GM18909 (cell line): Measurements from ENCODE around the gene NT5C1A.

Experiments
- ATAC-seq: cut with Tn5 transposase; IDR thresholded peaks from one replicate; pipeline ENCODE4 v1.9.1; 2021; ENCODE audit warnings: mild to moderate bottlenecking; ENCODE audit not compliant: unreplicated experiment, poor library complexity

The NT5C1A gene

DNA sequence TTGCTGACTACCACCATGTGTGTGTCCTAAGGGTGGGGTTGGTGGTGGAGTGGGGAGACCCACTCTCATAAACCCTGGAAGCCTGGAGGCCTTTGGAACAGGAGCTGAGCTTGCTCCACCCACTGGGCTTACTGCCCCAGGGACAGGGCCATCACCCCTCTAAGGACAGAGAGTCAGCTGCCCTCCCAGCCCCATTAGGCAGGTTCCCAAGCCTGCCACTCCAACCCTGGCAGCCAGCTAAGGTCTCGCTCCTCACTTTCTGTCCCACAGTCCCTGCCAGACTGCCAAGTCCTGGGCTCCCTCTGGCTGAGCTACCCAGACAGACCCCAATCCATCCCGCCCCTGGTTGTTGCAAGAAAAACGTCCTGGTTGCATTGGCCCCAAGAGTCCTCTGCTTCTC, 3.8 kb downstream of the NT5C1A start:
- ATAC-seq: no peak

DNA sequence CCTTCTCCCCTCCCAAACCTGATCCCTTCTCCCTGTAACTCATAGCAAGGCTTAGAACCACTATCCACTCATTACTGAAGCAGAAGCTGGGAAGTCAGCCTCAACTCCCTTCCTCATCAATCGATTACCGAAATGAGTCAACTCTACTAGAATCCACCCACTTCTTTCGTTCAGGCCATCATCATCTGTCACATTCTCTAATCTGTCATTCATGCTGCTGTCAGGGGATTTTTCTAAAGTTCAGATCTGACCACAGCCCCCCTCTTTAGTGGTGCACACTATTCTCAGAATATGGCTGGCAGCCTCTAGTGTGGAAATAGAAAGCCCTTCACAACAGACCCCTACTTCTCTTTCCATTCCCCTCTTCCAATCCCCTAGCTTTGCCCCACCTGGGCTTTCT, 5.1 kb downstream of the NT5C1A start:
- ATAC-seq: peak; percentile 87

DNA sequence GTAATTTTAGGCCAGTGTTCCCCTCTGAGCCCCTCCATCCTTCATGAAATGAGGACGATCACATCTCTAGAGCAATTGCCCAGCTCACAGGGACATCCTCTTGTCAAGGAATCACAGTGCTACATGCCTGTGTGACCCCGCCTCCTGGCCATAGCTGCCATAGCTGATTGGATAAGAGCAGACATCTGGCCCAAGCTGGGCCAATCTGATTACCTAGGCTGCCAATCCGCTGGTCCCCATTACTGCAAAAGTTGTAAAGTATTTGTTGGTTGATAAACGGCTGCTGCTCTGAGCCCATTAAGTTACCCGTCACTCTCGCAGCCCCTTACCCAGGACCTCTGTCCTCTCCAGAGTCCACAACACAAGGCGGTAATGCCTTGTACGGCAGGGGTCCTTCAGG, 8.3 kb downstream of the NT5C1A start:
- ATAC-seq: no peak

DNA sequence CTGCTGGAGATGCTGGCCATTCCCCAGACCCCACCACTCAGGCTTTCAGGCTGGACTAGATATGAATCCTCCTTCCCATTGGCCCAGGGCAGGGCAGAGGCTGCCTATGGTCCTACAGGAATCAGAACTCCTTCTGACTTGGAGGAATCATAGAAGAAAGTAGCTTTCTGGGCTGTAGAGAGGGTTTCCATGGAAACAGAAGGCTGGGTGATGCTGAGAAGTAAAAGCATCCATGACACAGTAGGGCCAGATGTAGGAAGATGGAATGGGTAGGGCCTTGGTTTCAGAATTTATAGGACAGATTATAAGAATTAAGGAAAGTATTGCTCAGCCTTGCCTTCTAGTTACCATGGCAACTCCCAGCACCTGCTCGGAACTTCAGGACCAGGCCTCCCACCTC, 9.0 kb downstream of the NT5C1A start:
- ATAC-seq: no peak

DNA sequence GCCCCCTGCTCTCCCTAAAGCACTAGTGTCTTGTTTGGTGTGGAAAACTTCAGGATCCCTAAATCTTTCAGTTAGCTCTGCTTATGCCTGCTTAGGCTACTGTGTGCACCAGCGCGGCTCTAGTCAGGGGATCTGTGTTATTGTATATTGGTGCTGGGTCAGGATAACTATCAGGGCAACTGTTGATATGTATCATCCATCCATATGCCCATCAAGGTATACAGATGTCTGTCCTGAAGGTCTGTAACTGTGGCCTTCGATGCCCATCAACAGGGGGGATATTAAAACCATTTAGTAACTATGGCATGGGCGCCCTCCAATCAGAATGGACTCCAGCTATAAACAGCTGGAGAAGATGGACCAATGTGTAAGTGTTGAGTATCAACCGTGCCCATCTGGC, 12.4 kb downstream of the NT5C1A start:
- ATAC-seq: no peak

DNA sequence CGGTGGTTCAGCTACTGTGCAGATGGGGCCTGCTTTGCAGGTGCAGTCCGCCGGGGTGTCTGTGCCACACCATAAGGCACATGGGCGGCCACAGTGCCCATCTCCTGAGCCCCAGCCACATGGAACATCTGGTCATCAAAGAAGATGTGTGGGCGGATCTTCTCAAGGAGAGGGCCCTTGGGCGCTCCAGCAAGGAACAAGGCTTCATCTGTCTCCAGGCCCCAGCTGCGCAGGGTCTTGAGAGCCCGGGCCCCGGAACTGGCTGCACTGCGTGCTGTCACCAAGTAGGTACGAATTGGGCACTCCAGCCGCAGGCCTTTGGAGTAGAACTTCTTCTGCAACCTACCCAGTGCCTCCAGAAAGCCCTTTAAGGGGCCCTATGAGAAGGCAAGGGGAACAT, 12.8 kb downstream of the NT5C1A start:
- no peak for ATAC-seq

DNA sequence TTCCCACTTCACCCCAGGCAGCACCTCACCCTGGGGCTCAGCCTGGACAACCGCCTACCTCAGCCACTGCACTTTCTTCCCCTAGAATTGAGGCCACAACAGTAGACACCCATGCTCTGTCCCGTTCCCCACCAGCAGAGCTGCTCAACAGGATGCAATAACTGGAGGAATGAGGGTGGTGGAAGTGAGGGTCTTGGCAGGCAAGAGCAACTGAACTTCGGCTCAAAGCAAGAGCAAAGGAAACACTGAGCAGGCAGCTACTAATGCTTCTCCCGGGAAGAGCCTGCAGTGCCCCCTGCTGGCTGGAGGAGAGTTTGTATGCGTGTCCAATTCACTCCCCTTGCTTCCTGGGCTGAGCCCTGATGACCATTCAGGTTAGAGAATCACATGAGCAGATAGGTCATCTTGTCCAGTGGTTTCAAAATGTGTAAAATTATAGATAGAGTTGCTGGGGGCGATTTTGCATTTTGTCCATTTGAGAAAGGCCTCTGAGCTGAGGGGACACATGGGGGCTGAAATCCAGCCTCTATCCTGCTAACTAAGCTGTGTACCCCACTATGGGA, 13.9 kb downstream of the NT5C1A start:
- ATAC-seq: peak; percentile 53

DNA sequence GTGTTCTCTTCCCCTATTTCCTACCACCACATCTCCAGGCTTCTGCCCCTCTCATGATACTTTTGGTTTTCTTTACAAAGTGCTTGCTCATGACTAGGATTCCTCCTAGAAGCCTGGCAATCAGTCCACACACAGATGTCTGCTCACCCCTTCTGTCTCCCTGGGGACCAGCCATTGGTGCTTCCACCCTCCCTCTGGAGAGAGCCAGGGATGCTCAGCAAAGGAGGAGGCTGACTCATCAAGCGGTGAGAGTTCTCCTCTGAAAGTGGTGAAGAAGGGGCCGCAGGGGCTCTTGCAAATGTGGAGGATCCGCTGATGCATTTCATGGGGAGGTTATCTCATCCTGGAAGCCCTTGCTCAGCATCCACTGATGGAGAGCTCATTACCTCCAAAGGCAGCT, 14.5 kb downstream of the NT5C1A start:
- ATAC-seq: no peak

DNA sequence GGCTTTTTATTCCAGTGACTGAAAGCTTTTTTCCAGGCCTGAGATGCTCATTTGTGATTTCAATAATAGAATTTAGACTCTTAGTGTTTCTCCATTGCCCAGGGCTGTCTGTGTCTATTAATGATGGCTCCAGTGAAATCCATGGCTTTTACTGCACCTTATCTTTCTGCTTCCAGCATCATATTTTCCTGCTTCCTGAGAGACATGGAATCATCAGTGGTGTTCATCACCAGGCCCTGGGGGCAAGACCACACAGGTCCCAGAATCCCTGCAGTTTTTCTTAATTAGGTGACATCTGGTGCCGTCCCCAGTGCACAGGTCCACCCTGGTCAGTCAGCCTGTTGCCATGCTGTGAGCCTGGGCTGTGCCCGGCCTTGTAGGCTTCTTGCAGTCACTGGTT, 15.5 kb downstream of the NT5C1A start:
- no peak for ATAC-seq

DNA sequence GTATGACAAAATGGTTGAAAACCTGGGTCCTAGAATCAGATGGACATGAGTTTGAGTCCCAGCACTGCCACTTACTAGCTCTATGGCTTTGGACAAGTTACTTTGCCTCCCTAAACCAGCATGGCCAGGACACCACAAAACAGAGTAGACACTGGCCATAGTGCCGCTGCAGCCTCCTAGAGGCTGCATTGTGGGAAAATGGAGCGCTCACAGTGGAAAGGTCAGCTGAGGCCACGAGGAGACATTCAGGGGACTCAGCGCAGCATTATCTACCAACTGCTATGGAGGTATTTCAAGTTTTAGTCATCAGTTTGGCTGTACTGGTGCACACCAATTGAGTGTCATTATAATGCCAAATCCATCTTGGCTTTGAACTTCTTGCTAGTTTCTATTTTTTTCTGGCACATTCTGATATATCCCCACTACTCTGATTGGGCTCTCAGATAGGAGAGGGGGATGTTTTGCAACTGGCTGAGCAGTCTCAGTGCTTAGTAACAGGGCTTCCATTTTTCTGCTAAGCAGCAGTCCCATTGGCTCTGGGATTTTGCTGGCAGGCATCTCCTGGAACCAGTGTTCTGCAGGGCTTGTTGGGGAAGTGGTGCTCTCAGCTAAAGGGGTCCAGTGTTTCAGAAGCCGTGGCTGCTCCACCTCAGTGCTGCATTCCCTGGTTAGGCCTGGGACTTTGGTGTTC, 16.2 kb downstream of the NT5C1A start:
- no peak for ATAC-seq

DNA sequence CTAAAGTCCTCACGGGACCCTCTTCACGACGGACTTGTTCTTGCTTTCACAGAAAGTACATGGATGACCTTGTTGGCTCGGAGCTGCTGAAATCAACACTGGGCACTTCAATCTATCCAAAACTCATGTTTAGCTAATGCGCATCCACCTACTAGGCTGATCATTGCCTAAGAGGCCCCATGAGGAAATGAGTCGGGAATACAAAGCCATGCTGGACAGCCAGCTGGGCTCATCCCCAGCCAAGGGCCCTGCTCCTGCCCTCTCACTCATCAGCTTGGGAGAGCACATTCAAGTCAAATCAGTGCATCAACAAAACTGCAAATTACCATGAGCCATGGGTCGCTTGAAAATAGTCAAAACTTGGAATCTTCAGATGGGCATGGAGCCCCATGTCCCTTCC, 17.6 kb downstream of the NT5C1A start:
- ATAC-seq: no peak

DNA sequence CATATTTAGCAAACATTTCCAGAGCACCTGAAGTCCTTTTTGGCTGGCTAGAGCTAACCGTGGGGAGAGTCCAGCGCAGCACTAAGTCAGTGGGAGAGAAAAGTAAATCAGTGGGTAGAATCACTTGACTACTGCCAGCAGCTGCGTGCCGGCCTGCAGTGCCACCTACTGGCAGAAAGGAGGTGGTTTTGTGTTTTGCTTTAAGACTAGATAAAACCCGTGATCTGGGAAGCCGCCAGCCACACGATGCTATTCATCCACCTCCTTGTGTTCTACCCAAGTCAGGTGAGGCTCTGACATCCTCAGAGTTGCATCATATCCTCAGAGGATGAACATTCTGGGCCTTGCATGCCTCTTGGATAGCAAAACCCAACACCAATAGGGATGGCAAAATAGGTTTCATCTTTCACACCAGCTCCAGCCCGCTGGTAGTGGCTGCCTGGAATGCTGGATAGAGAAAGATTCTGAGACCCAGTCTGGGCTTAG, 18.3 kb downstream of the NT5C1A start:
- no peak for ATAC-seq

DNA sequence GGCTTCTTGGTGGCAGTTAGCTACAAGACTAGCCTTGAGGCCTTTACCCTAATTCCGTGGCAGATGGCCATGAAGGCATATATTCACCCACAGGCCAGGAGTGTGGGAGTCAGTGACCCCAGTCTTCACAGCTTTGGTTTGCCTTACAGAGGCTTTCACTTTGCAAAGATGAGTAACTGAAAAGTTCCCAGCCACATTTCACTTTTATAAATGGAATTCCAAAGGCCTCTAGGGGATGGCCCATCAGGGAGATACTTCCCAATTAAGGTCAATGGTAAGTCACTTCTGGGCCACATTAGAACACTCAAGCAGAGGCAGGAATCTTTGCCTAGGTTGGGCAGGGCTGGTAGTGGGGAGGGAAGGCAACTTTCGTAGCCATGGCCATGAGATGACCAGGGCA, 19.4 kb downstream of the NT5C1A start:
- no peak for ATAC-seq

DNA sequence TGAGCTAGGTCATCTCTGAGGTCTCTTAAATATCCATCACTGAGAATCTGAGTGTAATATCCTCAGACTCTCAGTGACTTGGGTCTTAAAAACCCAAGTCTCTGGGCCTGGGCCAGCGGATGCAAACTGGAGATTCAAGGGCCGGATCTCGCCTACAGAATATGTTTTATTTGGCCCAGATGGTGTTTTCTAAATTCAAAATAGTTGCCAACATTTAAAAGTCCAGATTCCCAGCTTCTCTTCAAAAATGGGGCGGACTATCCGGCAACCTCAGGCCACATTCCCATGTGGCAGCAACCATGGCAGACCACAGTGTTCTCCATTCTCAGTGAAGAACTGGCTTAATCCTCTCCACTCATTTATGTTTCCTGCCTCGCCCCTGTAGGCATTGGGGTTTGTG, 19.8 kb downstream of the NT5C1A start:
- ATAC-seq: no peak

DNA sequence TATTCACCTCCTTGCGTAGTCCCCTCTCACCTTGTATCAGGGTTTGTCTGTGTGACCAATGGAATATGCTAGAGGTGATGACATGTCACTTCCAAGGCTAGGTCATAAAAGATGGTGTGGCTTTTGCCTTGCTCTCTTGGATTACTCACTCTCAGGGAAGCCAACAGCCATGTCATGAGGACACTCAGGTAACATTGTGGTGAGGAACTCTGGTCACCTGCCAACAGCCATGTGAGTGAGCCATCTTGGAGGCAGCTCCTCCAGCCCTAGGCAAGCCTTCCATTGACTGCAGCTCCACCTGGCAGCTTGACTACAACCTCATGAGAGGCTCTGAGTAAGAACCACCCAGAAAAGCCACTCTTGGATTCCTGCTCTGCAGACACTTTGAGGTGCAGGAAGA, 21.5 kb downstream of the NT5C1A start:
- no peak for ATAC-seq

DNA sequence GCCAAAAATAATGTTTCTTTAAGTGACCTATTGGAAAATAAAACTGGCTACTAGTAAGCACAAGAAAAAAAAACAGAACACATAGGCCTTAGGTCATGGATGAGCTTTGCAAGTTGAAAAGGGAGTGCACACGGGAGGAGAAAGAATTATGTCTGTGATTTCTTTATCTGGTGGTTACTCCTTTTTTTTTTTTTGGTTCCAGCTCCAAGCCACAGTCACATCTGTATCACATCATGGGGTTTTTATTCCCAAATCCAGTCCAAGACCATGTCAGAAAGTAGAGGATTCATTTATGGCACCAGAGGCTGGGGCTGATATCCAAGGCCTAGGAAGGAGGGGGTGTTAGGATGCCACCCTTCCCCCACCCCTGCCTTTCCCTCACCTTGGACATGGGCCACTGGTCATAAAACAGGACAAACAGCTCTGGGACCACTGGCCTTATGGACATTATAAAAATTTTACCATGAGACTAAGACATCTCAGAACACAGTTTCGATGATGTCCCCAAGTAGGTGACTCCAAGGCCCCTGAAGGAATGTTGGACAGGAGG, 22.2 kb downstream of the NT5C1A start:
- ATAC-seq: no peak

DNA sequence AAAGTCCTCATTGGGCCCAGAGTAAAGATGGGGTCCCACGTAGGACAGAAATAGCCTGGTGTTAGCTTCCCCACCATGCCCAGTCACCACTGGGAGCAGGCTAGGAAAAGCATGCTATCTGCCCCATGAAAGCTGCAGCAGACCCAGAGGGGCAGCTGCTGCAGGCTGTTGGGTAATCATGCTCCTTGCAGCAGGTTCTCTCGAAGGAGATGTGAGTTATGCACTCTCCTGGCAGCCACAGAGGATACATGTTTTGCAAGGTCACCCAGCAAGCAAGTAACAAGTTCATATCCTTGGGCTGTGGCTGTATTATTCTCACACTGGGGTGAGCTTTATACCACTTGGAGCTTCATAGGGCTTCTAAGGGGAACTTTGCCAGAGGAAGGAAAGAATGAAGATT, 23.4 kb downstream of the NT5C1A start:
- ATAC-seq: no peak

DNA sequence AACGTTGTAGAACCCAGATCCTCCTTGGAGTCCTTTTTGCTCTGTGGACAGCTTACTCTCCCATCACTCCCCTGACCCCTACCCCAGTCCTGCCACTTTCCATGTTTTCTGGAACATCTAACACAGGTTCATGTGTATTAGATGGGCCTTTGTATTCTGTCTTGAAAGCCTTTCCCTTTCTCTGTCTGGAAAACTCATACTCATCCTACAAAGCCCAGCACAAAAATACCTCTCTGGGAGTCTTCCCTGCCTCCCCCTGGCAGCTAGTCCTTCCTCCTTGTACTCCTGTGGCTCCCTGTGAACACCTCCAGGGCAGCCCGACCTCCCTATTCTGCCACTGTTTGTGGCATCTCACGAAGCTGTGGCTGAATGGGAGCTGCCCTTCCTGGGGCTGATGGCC, 24.7 kb downstream of the NT5C1A start:
- ATAC-seq: no peak

DNA sequence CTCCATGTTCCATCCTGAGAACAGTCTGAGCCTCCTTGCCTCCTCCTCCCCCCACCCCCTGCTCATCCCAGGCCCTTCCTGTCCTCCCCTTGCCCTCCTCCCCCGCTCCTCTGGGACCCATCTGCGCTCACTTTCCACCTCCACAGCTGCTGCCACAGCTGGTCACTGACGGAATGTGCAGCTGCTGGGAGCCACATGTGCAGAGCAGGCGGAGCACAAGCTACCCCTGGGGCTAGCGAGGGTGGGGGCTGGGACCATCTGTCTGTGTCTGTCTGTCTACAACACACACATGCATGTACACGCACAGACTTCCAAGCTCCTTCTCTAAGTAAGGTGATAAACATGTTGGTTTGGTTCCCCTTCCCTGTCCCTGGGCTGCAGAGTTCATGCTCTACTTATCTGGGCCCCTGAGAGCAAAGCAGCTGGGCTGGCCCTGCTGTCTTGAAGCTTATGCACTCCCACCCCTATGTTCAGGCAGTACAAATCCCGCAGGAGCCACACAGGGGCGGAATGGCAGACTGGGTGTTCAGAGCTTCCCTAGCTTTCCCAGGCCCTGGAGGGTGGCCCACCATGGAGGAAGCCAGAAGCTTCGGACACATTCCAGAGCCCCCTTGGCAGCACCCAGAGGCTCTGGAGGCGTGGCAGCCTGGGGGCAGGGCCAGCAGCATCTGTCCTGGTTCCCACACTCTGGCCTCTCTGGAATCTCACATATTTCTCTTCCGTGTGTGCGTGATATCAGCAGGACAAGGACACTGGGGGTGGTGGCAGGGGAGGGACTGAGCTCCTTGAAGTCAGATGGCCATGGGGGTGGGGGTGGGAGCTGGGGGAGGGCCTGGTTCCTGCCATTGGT, 25.4 kb downstream of the NT5C1A start:
- ATAC-seq: no peak

DNA sequence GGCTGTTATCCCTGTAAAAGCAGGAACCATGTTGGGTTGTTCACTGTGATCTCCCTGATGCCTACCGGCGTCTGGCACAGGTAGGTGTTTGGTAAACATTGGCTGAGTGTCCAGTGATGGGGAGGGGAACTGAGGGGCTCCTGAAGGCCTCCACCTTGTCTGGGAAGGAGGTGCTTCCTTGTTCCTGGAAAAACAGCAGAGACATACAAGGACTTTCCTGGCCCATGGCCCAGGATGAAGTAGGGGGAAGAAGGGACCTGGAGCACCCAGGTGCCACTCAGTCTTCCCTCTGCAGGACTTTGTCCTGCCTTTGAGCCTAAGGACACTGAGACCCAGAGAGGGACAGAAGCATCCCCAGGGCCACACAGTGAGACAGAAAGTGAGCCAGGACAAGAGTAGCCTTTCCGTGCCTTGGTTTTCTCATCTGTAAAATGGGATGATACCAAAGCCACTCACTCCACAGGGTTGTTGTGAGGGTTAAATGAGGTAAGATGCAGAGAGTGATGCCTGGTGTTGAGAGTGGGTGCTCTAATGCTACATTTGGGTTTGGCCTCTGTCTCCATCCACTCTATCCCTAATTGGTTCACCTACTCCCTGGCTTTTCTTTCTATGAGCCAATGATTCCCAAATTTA, 26.4 kb downstream of the NT5C1A start:
- ATAC-seq: no peak

DNA sequence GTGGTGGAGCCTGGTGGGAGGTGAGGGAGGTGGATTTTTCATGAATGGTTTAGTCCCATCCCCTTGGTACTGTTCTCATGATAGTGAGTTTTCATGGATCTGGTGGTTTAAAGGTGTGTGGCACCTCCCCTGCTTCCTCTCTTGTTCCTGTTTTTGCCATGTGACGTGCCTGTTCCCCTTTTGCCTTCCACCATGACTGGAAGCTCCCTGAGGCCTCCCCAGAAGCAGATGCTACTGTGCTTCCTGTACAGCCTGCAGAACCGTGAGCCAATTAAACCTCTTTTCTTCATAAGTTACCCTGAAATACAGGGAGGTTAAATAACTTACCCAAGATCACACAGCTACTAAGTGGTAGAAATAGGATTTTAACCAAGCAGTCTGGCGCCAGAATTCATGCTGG, 28.2 kb downstream of the NT5C1A start:
- no peak for ATAC-seq
